ES-I3 (cell line): ENCODE results near the gene KREMEN1.

Experiments used
- H3K36me3 ChIP-seq: 2 replicates; pipeline ENCODE4 v1.6.1; 2013; ENCODE audit warnings: mild to moderate bottlenecking, low read length, control low read depth, moderate library complexity; ENCODE audit not compliant: insufficient read depth
- H3K4me1 ChIP-seq: 2 replicates; pipeline ENCODE4 v1.6.1; 2013; ENCODE audit warnings: mild to moderate bottlenecking, control low read depth, low read length; ENCODE audit not compliant: insufficient read depth
- H3K9ac ChIP-seq: 2 replicates; pipeline ENCODE4 v1.6.1; 2013; ENCODE audit warnings: low read depth, mild to moderate bottlenecking, low read length, moderate library complexity
- H3K9me3 ChIP-seq: 2 replicates; pipeline ENCODE4 v1.6.1; 2013; ENCODE audit warnings: mild to moderate bottlenecking, low read length, moderate library complexity; ENCODE audit not compliant: control insufficient read depth, insufficient read depth

The KREMEN1 gene

GRCh38 chr22:29216011-29216872, 143.4 kb downstream of the KREMEN1 start:
- no peak overlapping the region for H3K9ac ChIP-seq
- H3K9me3 ChIP-seq, result no peaks in the 10 kb centered on the region
- H3K36me3 ChIP-seq, result no peaks in the 10 kb centered on the region
- H3K4me1 ChIP-seq, result peaks cover 10% of the 10 kb centered on the region; the same call in 1 of the 2 replicates

GRCh38 chr22:29216873-29217666, 144.2 kb downstream of the KREMEN1 start:
- Histone ChIP-seq H3K36me3 (no peaks in the 10 kb centered on the region), H3K9me3 (no peaks in the 10 kb centered on the region), H3K9ac (no peak overlapping the region), H3K4me1 (peaks cover 10% of the 10 kb centered on the region; the same call in 1 of the 2 replicates)
